ENCODE results near the gene PLEKHM1.

GRCh38 chr17:45408611-45409421 lies 81.7 kb downstream of the PLEKHM1 start:
- no peak for TF ChIP-seq CTCF (IDR thresholded peaks at IDR 0.05)
- TF ChIP-seq EP300 (IDR thresholded peaks at IDR 0.05): no peak
